Peyer's patch (tissue), 4 donors: ENCODE results near the gene STAT5B. TPM values are rescaled to one million over a fixed set of nuclear protein-coding genes. Genes with fewer than 3 reads are reported as not detected.

Experiments
- DNase-seq, 3 donors: peaks; one replicate each; pipeline ENCODE4 v3.0.0-alpha.2; 2017 to 2019
- H3K27ac ChIP-seq, 4 donors: fragments of 200-600 bp; sonication (generic); one replicate each; pipeline ENCODE4 v1.5.1; 2016 to 2019
- H3K27me3 ChIP-seq, 2 donors: fragments of 200-600 bp; sonication (generic); one replicate each; pipeline ENCODE4 v1.5.1; 2019
- H3K36me3 ChIP-seq, 3 donors: fragments of 200-600 bp; sonication (generic); one replicate each; pipeline ENCODE4 v1.5.1; 2016 to 2019
- H3K4me1 ChIP-seq, 4 donors: fragments of 200-600 bp; sonication (generic); one replicate each; pipeline ENCODE4 v1.5.1; 2016 to 2019
- H3K4me3 ChIP-seq, 4 donors: fragments of 200-600 bp; sonication (generic); 1 replicate in 3 of 4; 2 replicates in 1 of 4; pipeline ENCODE4 v1.5.1; 2016 to 2019; ENCODE audit warnings: mild to moderate bottlenecking in 1 of 4
- H3K9me3 ChIP-seq, 4 donors: fragments of 200-600 bp; sonication (generic); one replicate each; pipeline ENCODE4 v1.5.1; 2016 to 2019; ENCODE audit warnings: mild to moderate bottlenecking in 1 of 4
- CTCF ChIP-seq, 6 experiments: fragments of 450-650 bp in 4 of 6; fragments of 200-600 bp in 2 of 6; sonication (generic) in 1 of 6; IDR thresholded peaks; one replicate each; pipeline ENCODE4 v1.5.1; 2017 to 2019; ENCODE audit warnings: antibody characterized with exemption in 6 of 6, mild to moderate bottlenecking in 3 of 6, moderate library complexity in 1 of 6
- POLR2A ChIP-seq, 2 donors: fragments of 450-650 bp; IDR thresholded peaks; one replicate each; pipeline ENCODE4 v1.5.1; 2017; ENCODE audit warnings: antibody characterized with exemption in 2 of 2, mild to moderate bottlenecking in 2 of 2, moderate library complexity in 2 of 2
- total RNA-seq, 4 donors: library from RNA; depleted of rRNA; stranded (reverse); fragments of >200 nt; gene quantifications; one replicate each; pipeline ENCODE4 v1.1.0, GENCODE V29; 2016

The STAT5B gene
- total RNA-seq, 4 donors from 2014 or later, result 36.3 to 128 (median 68.1) TPM

DNA sequence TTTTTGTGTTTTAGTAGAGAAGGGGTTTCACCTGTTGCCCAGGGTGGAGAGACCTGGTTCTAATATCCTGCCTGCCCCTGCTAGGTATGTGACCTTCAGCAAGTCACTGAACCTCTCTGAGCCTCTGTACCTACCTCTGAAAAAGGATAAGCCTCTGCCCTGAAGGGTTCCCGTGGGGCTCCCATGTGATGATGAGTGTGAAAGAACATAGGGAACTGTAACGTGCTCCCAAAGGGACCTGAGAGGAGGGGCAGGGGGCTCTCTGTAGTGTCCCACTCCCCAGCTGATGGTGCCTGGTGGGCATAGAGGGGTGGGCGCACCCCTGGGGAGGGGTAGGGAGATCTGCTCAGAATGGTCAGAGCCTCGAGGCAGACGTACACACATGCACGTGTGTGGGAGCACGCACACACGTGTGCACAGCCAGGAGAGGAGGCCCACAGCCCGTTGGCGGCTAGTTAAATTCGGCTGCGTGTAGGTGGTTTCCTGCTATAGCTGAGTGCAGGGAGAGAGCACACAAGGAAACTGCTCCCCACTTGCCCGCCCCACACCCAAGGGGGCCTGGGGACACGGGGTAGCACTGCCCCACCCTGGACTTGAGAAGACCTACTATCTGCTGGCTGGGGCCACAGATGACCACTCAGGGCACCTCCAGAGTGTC, 101.9 kb downstream of the STAT5B start:
- DNase-seq, result no peak
- Histone ChIP-seq H3K4me3 (no peak overlapping the region), H3K4me1 (peaks cover 0 to 9% (median 0%) of the 10 kb centered on the region in 4 donors), H3K9me3 (no peaks in the 10 kb centered on the region), H3K27ac (no peak overlapping the region), H3K36me3 (no peaks in the 10 kb centered on the region), H3K27me3 (no peaks in the 10 kb centered on the region)
- no peak for TF ChIP-seq CTCF (IDR thresholded peaks at IDR 0.05)
- no peak for TF ChIP-seq POLR2A (IDR thresholded peaks at IDR 0.05)

DNA sequence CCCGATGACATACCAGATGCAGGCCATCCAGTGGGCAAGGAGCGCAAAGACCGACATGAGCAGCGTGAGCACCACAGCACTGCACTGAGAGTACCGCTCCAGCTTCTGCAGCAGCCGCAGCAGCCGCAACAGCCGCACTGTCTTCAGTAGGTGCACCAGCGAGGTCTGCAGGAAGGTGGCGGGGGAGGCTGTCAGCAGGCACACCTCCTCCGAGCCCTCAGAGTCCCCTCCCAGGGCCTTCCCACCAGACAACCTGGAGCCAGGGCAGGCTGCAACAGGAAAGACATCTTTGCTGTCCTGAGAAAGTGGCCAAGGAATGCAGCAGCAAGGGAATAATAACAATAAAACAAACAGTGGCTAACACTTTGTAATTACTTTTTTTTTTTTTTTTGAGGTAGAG, 104.4 kb downstream of the STAT5B start:
- no peaks in the 10 kb centered on the region for H3K27me3 ChIP-seq
- H3K4me3 ChIP-seq, result no peak overlapping the region
- H3K4me1 ChIP-seq, result no peaks in the 10 kb centered on the region
- no peaks in the 10 kb centered on the region for H3K36me3 ChIP-seq
- no peak overlapping the region for H3K27ac ChIP-seq
- DNase-seq, result no peak
- TF ChIP-seq CTCF (IDR thresholded peaks at IDR 0.05) (no peak), POLR2A (IDR thresholded peaks at IDR 0.05) (no peak)
- H3K9me3 ChIP-seq, result no peaks in the 10 kb centered on the region

DNA sequence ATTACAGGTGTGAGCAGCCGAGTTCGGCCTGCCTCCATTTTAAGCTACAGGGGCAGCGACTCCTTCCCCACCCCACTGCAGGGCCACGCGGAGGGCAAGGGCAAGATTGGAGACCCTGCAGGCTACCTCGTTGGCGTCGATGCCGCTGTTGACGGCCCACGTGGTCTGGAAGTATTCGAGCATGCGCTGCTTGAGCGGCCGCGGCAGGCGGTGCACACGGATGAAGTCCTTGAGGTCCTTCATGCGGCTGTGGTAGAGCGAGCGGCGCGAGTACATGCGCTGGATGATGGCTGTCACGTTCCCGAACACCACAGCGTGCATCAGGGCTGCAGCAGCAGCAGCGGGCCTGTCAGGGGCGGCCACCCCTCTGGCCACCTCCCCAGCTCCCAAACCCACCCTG, 106.8 kb downstream of the STAT5B start:
- Histone ChIP-seq H3K9me3 (no peaks in the 10 kb centered on the region), H3K36me3 (no peaks in the 10 kb centered on the region), H3K27ac (no peak overlapping the region), H3K4me3 (no peak overlapping the region), H3K27me3 (no peaks in the 10 kb centered on the region), H3K4me1 (no peaks in the 10 kb centered on the region)
- no peak for TF ChIP-seq CTCF (IDR thresholded peaks at IDR 0.05)
- TF ChIP-seq POLR2A (IDR thresholded peaks at IDR 0.05), result no peak
- no peak for DNase-seq

DNA sequence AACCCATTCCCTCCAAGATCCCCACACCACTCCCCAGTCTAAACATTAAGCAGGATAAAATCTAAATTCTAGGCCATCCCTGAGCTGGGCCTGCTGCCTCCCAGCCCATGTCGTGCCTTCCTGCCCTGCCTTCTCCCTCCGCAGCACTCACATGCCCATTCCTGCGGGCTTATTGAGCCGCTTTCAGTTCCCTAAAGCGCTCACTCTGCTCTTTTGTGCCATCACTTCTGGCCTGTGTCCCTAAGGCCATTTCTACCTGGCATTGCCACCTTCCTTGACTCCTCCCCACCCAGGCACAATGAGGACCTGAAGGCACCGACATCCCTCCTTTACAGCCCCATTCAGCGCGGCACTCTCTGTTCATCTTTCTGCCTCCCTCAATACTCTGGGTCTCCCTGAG, 108.4 kb downstream of the STAT5B start:
- no peak overlapping the region for H3K4me3 ChIP-seq
- no peaks in the 10 kb centered on the region for H3K36me3 ChIP-seq
- DNase-seq, result no peak
- TF ChIP-seq POLR2A (IDR thresholded peaks at IDR 0.05), result no peak
- no peak for TF ChIP-seq CTCF (IDR thresholded peaks at IDR 0.05)
- no peaks in the 10 kb centered on the region for H3K27me3 ChIP-seq
- no peak overlapping the region for H3K27ac ChIP-seq
- H3K4me1 ChIP-seq, result no peaks in the 10 kb centered on the region
- no peaks in the 10 kb centered on the region for H3K9me3 ChIP-seq

DNA sequence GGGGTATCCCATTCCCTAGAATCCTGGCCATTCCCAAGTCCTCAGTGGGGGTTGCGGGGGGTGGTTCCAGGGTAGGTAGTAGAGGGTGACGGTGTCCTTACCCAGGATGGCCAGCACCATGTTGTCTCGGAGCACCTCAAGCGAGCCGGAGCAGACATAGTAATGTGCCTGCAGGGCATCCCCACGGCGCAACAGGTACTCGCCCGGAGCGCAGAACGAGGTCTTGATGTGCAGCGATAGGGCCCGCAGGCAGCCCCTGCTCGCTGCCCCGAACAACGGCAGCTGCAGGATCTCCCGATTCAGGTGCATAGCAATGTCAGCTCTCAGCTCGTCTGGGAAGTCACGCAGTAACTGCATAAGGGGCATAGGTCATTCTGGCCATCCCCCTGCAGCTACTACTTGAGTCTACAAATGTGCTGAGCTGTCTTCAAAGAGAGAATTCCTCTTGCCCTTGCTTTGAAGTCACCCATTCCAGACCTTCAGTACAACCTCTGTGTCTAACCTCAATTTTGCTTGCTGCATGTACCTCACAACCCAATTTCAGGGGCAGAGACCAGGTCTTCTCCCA, 109.9 kb downstream of the STAT5B start:
- no peaks in the 10 kb centered on the region for H3K9me3 ChIP-seq
- TF ChIP-seq CTCF (IDR thresholded peaks at IDR 0.05) (no peak), POLR2A (IDR thresholded peaks at IDR 0.05) (no peak)
- H3K4me1 ChIP-seq, result no peaks in the 10 kb centered on the region
- DNase-seq, result no peak
- H3K27me3 ChIP-seq, result no peaks in the 10 kb centered on the region
- H3K27ac ChIP-seq, result no peak overlapping the region
- no peaks in the 10 kb centered on the region for H3K36me3 ChIP-seq
- no peak overlapping the region for H3K4me3 ChIP-seq
